Urothelium cell line (cell line): ENCODE results near the gene BPIFB3.
A peak's percentile ranks its signal among the peaks of the same experiment; 100 is the strongest.
"Not testable (repeated sequence)": the region's sequence is repeated elsewhere in the genome, so short reads cannot be mapped to it uniquely, and the experiment has no call there.

Source experiments
- DNase-seq: peaks from one replicate; pipeline ENCODE4 v3.0.0; 2011; ENCODE audit warnings: low spot score, mixed read lengths
- FAIRE-seq: peaks from 2 replicates; lab custom pipeline; 2011; peaks lifted over from hg19 to GRCh38; lab: Jason Lieb, UNC

BPIFB3 gene

GRCh38 chr20:33027769-33028751 lies 25.6 kb upstream of the BPIFB3 start:
- DNase-seq (no peak), FAIRE-seq (no peak)

- no peak for FAIRE-seq
- no peak for DNase-seq
These were observed 24.8 kb upstream of the BPIFB3 start for GRCh38 chr20:33028875-33029274.

GRCh38 chr20:33030076-33030475 lies 23.6 kb upstream of the BPIFB3 start:
- DNase-seq (no peak), FAIRE-seq (no peak)

DNA sequence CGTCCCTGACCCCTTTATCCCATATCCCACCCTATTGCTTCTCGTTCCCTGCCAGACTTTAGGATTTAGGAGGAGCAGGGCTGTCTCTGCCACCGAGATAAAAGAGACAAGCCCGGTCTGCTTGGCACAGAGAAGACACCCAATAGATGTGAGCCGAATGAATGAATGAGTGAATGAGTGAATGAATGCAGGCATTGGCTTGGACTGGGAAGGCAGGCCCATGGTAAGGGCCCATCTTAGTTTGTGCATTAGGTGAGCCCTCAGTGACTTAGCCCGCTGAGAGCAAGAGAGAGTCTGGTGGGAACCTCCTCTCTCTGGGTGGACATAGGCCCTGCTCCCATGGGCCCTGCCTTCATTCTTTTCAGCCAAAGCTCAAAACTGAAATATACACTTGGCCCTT lies 23.1 kb upstream of the BPIFB3 start:
- no peak for FAIRE-seq
- DNase-seq = no peak

GRCh38 chr20:33031531-33031930 lies 22.2 kb upstream of the BPIFB3 start, which contains the start of gene BPIFB6:
BPIFB6 (plus strand) TSS chr20:33031648; CDS start chr20:33031648, 0 bp downstream.
- FAIRE-seq (no peak), DNase-seq (no peak)

- DNase-seq = no peak
- FAIRE-seq = no peak
These were observed 21.1 kb upstream of the BPIFB3 start for GRCh38 chr20:33032555-33032954.

- DNase-seq (no peak), FAIRE-seq (no peak)
These were observed 20.3 kb upstream of the BPIFB3 start for GRCh38 chr20:33033381-33033780.

DNA sequence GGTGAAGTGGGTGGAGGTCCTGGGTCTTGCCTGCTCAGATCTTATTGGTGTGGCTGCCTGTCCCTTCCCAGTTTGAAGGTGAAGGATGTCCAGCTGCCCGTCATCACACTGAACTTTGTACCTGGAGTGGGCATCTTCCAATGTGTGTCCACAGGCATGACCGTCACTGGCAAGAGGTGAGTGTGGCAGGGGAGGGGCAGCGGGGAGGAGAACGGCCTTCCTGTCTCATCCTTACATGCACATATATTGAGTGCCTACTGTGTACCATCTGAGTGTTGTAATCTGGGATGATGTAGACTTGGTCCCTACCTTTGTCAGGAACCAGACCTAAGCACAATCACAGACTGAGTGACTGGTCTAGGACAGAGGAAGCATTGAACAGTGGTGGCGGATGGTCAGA lies 19.6 kb upstream of the BPIFB3 start:
- FAIRE-seq = no peak
- no peak for DNase-seq

GRCh38 chr20:33034901-33035492 lies 18.7 kb upstream of the BPIFB3 start:
- DNase-seq (no peak), FAIRE-seq (no peak)

DNA sequence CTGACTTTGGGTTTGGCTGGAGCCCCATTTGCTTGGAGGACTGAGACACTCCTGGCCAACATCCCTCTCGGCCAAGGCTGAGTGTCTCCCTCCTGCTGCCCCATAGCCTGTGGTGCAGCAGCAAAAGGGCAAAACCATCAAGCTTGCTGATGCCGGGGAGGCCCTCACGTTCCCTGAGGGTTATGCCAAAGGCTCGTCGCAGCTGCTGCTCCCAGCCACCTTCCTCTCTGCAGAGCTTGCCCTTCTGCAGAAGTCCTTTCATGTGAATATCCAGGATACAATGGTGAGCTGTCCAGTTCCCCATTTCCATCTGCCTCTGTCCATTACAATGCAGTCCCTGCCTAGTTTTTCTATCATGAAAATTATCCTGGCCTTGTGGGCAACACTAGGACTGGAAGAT lies 16.2 kb upstream of the BPIFB3 start:
- FAIRE-seq (no peak), DNase-seq (no peak)

DNA sequence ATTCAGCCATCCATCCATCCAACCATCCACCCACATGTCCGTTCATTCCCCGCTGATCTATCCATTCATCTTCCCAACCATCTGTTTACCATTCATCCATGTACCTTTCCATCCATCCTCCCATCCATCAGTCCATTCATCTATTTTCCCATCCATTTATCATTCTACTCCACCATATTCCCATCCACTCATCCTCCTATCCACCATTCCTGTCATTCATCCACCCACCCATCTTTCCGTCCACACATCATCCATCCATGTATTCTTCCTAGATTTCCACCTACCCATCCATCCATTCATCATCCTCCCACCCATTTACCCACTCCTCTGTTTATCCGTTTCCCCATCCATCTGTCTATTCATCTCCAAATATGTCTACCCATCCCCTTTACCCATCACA lies 15.5 kb upstream of the BPIFB3 start:
- DNase-seq (no peak), FAIRE-seq (peak; percentile 30)

- DNase-seq (no peak), FAIRE-seq (no peak)
These were observed 11.3 kb upstream of the BPIFB3 start for GRCh38 chr20:33042430-33042829.

DNA sequence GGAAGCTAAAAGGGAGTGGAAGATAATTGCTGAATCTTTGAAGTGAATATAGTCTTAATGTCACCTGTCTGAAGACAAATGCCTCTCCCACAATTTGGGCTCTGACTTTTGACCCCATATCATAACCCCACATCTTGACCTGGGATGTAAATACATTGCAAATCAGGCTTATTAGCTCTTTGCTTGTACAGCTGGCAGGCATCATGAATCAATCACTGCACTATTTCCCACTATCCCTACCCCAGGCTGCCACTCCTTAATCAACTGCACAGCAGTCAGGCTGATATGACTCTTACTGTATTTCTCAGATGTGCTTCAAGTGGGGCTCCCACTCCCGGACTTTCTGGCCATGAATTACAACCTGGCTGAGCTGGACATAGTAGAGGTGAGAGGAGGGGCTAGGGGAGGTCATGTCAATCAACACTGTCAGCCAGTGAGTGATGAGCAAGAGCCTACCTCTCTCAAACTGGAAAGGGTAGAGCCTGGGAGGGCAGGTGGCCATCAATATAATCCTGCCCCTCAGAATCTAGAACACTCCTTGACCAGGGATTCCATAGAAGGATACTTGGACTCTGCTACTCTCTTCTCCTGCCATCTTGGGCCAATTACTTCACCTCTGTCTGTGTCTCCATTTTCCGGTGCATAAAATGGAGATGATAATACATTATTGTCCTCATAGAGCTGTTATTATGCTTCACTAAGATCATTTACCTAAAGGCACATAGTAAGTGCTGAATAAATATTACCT lies 10.5 kb upstream of the BPIFB3 start:
- FAIRE-seq (no peak), DNase-seq (no peak)

- no peak for DNase-seq
- FAIRE-seq = no peak
These were observed 9.9 kb upstream of the BPIFB3 start for GRCh38 chr20:33043731-33044181.

GRCh38 chr20:33045129-33045721 lies 8.5 kb upstream of the BPIFB3 start:
- not testable (repeated sequence) for FAIRE-seq, DNase-seq

GRCh38 chr20:33046412-33046811 lies 7.3 kb upstream of the BPIFB3 start:
- FAIRE-seq = no peak
- no peak for DNase-seq

- no peak for DNase-seq
- FAIRE-seq = no peak
These were observed 2.4 kb upstream of the BPIFB3 start for GRCh38 chr20:33051333-33051732.

GRCh38 chr20:33054381-33054780 lies 678 bp downstream of the BPIFB3 start:
- no peak for DNase-seq
- no peak for FAIRE-seq

- no peak for FAIRE-seq
- DNase-seq = no peak
These were observed 1.1 kb downstream of the BPIFB3 start for GRCh38 chr20:33054791-33055190.

DNA sequence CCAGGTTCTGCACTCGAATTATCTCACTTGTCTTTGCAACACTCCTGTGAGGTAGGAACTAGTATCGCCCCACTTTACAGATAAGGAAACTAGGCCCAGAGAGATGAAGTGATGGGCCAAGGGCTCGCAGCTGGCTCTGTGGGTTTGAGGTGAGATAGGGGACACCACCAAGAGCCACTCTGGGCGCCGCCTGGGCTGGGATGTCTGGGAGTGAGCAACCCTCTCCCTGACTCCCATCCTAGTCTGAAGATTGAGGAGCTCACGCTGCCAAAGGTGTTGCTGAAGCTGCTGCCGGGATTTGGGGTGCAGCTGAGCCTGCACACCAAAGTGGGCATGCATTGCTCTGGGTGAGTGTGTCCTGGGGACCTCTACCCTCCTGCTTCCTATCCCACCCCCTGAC lies 5.4 kb downstream of the BPIFB3 start:
- DNase-seq = no peak
- no peak for FAIRE-seq
